Upper lobe of left lung (tissue), 4 donors: ENCODE data around the gene SERTAD3.
A peak's percentile ranks its signal among the peaks of the same experiment; 100 is the strongest.

Experiments used
- POLR2A ChIP-seq, 4 donors: fragments of 450-650 bp; IDR thresholded peaks; one replicate each; pipeline ENCODE4 v1.5.1; 2016 to 2017; ENCODE audit warnings: antibody characterized with exemption in 4 of 4, mild to moderate bottlenecking in 2 of 4
- POLR2AphosphoS5 ChIP-seq, 2 donors: sonication (generic); formaldehyde crosslinking; IDR thresholded peaks; one replicate each; pipeline ENCODE4 v1.5.1; 2017; ENCODE audit warnings: antibody characterized with exemption in 2 of 2
- TF ChIP-seq, protein P1 (sequence below), 6 experiments: fragments of 450-650 bp in 4 of 6; fragments of 200-600 bp in 2 of 6; sonication (generic) in 2 of 6; IDR thresholded peaks; one replicate each; pipeline ENCODE4 v1.5.1; 2016 to 2019; ENCODE audit warnings: antibody characterized with exemption in 6 of 6

DNA sequence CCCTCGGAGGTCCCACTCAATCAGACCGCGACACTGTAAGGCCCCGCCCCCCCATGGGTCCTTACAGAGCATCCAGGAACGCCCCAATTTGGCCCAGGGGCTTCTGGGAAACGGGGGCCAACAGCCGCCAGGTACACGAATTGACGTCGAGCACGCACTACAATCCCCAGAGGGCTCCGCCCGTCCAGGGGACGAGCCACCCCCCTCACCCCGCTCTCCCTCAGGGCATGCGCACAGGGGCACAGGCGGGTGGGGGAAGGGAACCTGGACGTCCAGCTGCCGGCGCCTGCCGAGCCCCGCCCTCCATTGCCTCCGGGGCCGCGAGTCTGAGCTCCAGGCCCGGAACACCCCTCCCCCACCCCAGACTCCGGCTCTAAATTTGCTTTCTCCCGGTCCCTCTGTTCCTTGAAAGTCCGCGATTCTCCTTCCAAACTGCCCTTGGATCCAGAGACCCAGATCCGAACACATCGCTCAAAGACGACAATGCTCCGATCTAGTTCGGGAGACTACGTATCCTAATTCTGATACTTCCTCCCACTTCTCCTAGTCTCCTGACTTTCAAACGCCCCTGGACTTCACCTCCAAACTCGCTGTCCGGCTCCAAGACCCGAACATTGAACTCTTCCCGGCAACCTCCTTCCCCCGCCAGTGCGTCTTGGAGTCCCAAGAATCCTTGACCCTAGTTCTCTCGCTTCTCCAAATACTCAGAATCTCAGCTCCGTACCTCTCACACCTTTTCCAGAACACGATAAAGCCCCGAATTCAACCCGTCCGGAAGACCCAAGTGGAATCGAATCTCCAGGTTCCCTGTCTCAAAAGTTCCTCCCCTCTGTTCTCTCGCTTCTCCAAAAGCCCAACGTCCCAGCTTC lies 770 bp downstream of the SERTAD3 start:
- TF ChIP-seq, protein P1, sequence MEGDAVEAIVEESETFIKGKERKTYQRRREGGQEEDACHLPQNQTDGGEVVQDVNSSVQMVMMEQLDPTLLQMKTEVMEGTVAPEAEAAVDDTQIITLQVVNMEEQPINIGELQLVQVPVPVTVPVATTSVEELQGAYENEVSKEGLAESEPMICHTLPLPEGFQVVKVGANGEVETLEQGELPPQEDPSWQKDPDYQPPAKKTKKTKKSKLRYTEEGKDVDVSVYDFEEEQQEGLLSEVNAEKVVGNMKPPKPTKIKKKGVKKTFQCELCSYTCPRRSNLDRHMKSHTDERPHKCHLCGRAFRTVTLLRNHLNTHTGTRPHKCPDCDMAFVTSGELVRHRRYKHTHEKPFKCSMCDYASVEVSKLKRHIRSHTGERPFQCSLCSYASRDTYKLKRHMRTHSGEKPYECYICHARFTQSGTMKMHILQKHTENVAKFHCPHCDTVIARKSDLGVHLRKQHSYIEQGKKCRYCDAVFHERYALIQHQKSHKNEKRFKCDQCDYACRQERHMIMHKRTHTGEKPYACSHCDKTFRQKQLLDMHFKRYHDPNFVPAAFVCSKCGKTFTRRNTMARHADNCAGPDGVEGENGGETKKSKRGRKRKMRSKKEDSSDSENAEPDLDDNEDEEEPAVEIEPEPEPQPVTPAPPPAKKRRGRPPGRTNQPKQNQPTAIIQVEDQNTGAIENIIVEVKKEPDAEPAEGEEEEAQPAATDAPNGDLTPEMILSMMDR (IDR thresholded peaks at IDR 0.05), result peak in 1 of 6 experiments; percentile 34
- TF ChIP-seq POLR2A (IDR thresholded peaks at IDR 0.05) (peak in 3 of 4 donors; percentile 38 to 77 (median 77)), POLR2AphosphoS5 (IDR thresholded peaks at IDR 0.05) (peak; percentile 86 to 95)
